HEK293T (cell line): ENCODE data around the gene GOLT1A.

Experiments
- ELF4 ChIP-seq: fragments of 450-650 bp; IDR thresholded peaks from 2 replicates; pipeline ENCODE4 v1.6.1; 2017; ENCODE audit warnings: antibody characterized with exemption
- FOXA1 ChIP-seq: fragments of 450-650 bp; IDR thresholded peaks from 2 replicates; pipeline ENCODE4 v1.6.1; 2016; ENCODE audit warnings: mild to moderate bottlenecking
- HDGF ChIP-seq: fragments of 450-650 bp; IDR thresholded peaks from 2 replicates; pipeline ENCODE4 v1.6.1; 2017; ENCODE audit warnings: antibody characterized with exemption, borderline replicate concordance
- NFRKB ChIP-seq: fragments of 450-650 bp; IDR thresholded peaks from 2 replicates; pipeline ENCODE4 v1.6.1; 2016; ENCODE audit warnings: mild to moderate bottlenecking, moderate library complexity
- PKNOX1 ChIP-seq: fragments of 450-650 bp; IDR thresholded peaks from 2 replicates; pipeline ENCODE4 v1.6.1; 2016
- SP1 ChIP-seq: fragments of 450-650 bp; IDR thresholded peaks from 2 replicates; pipeline ENCODE4 v1.6.1; 2017
- ZNF384 ChIP-seq: fragments of 450-650 bp; IDR thresholded peaks from 2 replicates; pipeline ENCODE4 v1.6.1; 2016

GRCh38 chr1:204188959-204189639 lies 24.7 kb downstream of the GOLT1A start:
- TF ChIP-seq SP1 (no peak), HDGF (no peak), ZNF384 (no peak), ELF4 (no peak), PKNOX1 (no peak), NFRKB (no peak), FOXA1 (no peak)
